Measurements from ENCODE around the gene RANGAP1.

The RANGAP1 gene

GRCh38 chr22:41256254-41257253, 29.4 kb downstream of the RANGAP1 start:
- DNase-seq = no peak

GRCh38 chr22:41254230-41254629, 31.8 kb downstream of the RANGAP1 start:
- no peak for DNase-seq

GRCh38 chr22:41252365-41252764, 33.6 kb downstream of the RANGAP1 start:
- DNase-seq = no peak

GRCh38 chr22:41250127-41250526, 35.9 kb downstream of the RANGAP1 start:
- DNase-seq = no peak

GRCh38 chr22:41249442-41249841, 36.5 kb downstream of the RANGAP1 start:
- no peak for DNase-seq

GRCh38 chr22:41248758-41249157, 37.2 kb downstream of the RANGAP1 start:
- DNase-seq = no peak

- DNase-seq = no peak
Observed at GRCh38 chr22:41248314-41248713, 37.7 kb downstream of the RANGAP1 start.

GRCh38 chr22:41247703-41248102, 38.3 kb downstream of the RANGAP1 start:
- DNase-seq = no peak

- no peak for DNase-seq
Observed at GRCh38 chr22:41245917-41246499, 40.0 kb downstream of the RANGAP1 start.

GRCh38 chr22:41243361-41243760, 42.6 kb downstream of the RANGAP1 start:
- DNase-seq = no peak

GRCh38 chr22:41242396-41243117, 43.4 kb downstream of the RANGAP1 start:
- DNase-seq = no peak

- no peak for DNase-seq
Observed at GRCh38 chr22:41241133-41241676, 44.8 kb downstream of the RANGAP1 start.

GRCh38 chr22:41240377-41241132, 45.4 kb downstream of the RANGAP1 start, which contains the start of gene CHADL:
Gene CHADL (minus strand): TSS chr22:41240931. CDS start chr22:41240881, 50 bp downstream.
- peak; percentile 29 to 52 for DNase-seq

- no peak for DNase-seq
Observed at GRCh38 chr22:41239443-41240128, 46.4 kb downstream of the RANGAP1 start.

GRCh38 chr22:41238570-41239442, 47.2 kb downstream of the RANGAP1 start:
- no peak for DNase-seq

GRCh38 chr22:41237707-41238569, 48.0 kb downstream of the RANGAP1 start:
- DNase-seq = peak; percentile 38 to 86

GRCh38 chr22:41237036-41237706, 48.8 kb downstream of the RANGAP1 start:
- DNase-seq = no peak

- DNase-seq = no peak
Observed at GRCh38 chr22:41234815-41235695, 50.9 kb downstream of the RANGAP1 start.
